Endothelial cell of umbilical vein (primary cell): ENCODE data around the gene ACAA1. TPM values are rescaled to one million over a fixed set of nuclear protein-coding genes. Genes with fewer than 3 reads are reported as not detected.

ENCODE experiments used
- BruUV-seq: library from RNA; stranded (reverse); fragments of 400-500 nt; replicated peaks from 2 replicates; lab custom pipeline; 2021; lab: Mats Ljungman, UMichigan
- CTCF ChIA-PET: fragments of 300-600, 350-600 bp; sonication (Branson Sonifier 250); formaldehyde crosslinking; loops from one replicate; lab custom pipeline; 2021; ENCODE audit warnings: antibody characterized with exemption, inconsistent platforms; lab: Charles Lee
- POLR2A ChIA-PET: fragments of 300-600, 350-600 bp; sonication (Branson Sonifier 250); formaldehyde crosslinking; loops from one replicate; lab custom pipeline; 2021; ENCODE audit warnings: antibody characterized with exemption, inconsistent platforms; lab: Charles Lee
- DNase-seq: peaks from one replicate; pipeline ENCODE4 v3.0.0-alpha.2; 2011; ENCODE audit warnings: low read depth, low spot score
- FAIRE-seq: peaks from 2 replicates; lab custom pipeline; 2011; peaks lifted over from hg19 to GRCh38; lab: Jason Lieb, UNC
- H2AFZ ChIP-seq: 2 replicates; pipeline ENCODE4 v1.6.0; 2012; ENCODE audit warnings: low read depth, low read length, control low read depth, inconsistent platforms
- H3K27ac ChIP-seq: 2 replicates; pipeline ENCODE4 v1.5.1; 2011; ENCODE audit warnings: low read depth, mild to moderate bottlenecking, control low read depth, low read length, moderate library complexity; ENCODE audit not compliant: insufficient read depth
- H3K27me3 ChIP-seq, 2 experiments: 2 replicates each; pipeline versions ENCODE4 v1.6.0 to v1.6.1; 2011; ENCODE audit warnings: low read length in 2 of 2, mixed read lengths in 1 of 2; ENCODE audit not compliant: control insufficient read depth in 2 of 2, insufficient read depth in 2 of 2
- H3K36me3 ChIP-seq, 2 experiments: 2 replicates in 1 of 2; 3 replicates in 1 of 2; pipeline ENCODE4 v1.5.1; 2011; ENCODE audit warnings: low read length in 2 of 2, mild to moderate bottlenecking in 1 of 2, moderate library complexity in 1 of 2; ENCODE audit not compliant: control insufficient read depth in 2 of 2, insufficient read depth in 2 of 2; ENCODE audit errors: extremely low read depth in 1 of 2
- H3K4me1 ChIP-seq: 3 replicates; pipeline ENCODE4 v1.5.1; 2011; ENCODE audit warnings: mild to moderate bottlenecking, low read length; ENCODE audit not compliant: control insufficient read depth, insufficient read depth; ENCODE audit errors: extremely low read depth
- H3K4me2 ChIP-seq: 2 replicates; pipeline ENCODE4 v1.6.1; 2011; ENCODE audit warnings: low read length, control low read depth, mixed read lengths; ENCODE audit not compliant: insufficient read depth
- H3K4me3 ChIP-seq, 3 experiments: fragments of 200-600 bp in 1 of 3; sonication (generic), shearing (Covaris generic) in 1 of 3; replicated peaks in 1 of 3; 2 replicates each; pipeline ENCODE4 v1.5.1; 2011 to 2016; ENCODE audit warnings: control low read depth in 3 of 3, low read length in 3 of 3, mild to moderate bottlenecking in 2 of 3, inconsistent platforms in 1 of 3, low read depth in 1 of 3, moderate library complexity in 1 of 3; ENCODE audit not compliant: insufficient read depth in 1 of 3
- H3K79me2 ChIP-seq: 2 replicates; pipeline ENCODE4 v1.6.0; 2012; ENCODE audit warnings: low read length, inconsistent platforms; ENCODE audit not compliant: control insufficient read depth, insufficient read depth
- H3K9ac ChIP-seq: replicated peaks from 2 replicates; pipeline ENCODE3; 2011; ENCODE audit warnings: low read length, control low read depth; ENCODE audit not compliant: insufficient read depth; ENCODE audit errors: extremely low read depth
- H3K9me1 ChIP-seq: replicated peaks from 3 replicates; pipeline ENCODE4 v1.6.0; 2011; ENCODE audit warnings: mild to moderate bottlenecking, low read length; ENCODE audit not compliant: control insufficient read depth, insufficient read depth; ENCODE audit errors: extremely low read depth
- H3K9me3 ChIP-seq: replicated peaks from 2 replicates; pipeline ENCODE4 v1.5.1; 2012; ENCODE audit warnings: low read length, inconsistent platforms; ENCODE audit not compliant: control insufficient read depth, insufficient read depth
- H4K20me1 ChIP-seq: replicated peaks from 2 replicates; pipeline ENCODE3; 2011; ENCODE audit warnings: mild to moderate bottlenecking, low read length; ENCODE audit not compliant: control insufficient read depth, insufficient read depth; ENCODE audit errors: extremely low read depth
- EZH2 ChIP-seq: IDR thresholded peaks from 2 replicates; pipeline ENCODE4 v1.6.1; 2012; ENCODE audit warnings: borderline replicate concordance, low read depth, mild to moderate bottlenecking, moderate library complexity, low read length, inconsistent platforms; ENCODE audit not compliant: severe bottlenecking
- GATA2 ChIP-seq: IDR thresholded peaks from 2 replicates; pipeline ENCODE4 v1.7.0; 2011; ENCODE audit warnings: low read depth, mild to moderate bottlenecking, moderate library complexity, mixed read lengths, low read length; ENCODE audit not compliant: insufficient read length, insufficient read depth
- JUN ChIP-seq: IDR thresholded peaks from 2 replicates; pipeline ENCODE4 v1.6.1; 2011; ENCODE audit warnings: borderline replicate concordance, low read depth; ENCODE audit not compliant: insufficient read length, insufficient read depth
- dilution Hi-C: fragments of 300-500 bp; cut with MboI; formaldehyde crosslinking; loops from one replicate; pipeline ENCODE4 v1.15.0; 2019; ENCODE audit warnings: low sequenced_read_pairs; ENCODE audit not compliant: extremely low pct_ligation_motif_present
- intact Hi-C: fragments of 100-400 bp; cut with micrococcal nuclease; formaldehyde crosslinking; loops from one replicate; pipeline ENCODE4 v1.10.0; 2022
- polyA plus RNA-seq, 4 experiments: library from polyadenylated mRNA; depleted of rRNA in 3 of 4; stranded (reverse) in 3 of 4; unstranded in 1 of 4; fragments of >200 nt; gene quantifications; 2 replicates each; pipeline versions ENCODE4 v1.2.1 to v1.2.3, GENCODE V29; 2011 to 2012; ENCODE audit warnings: missing spikeins in 1 of 4
- total RNA-seq: library from RNA; stranded (reverse); gene quantifications from 2 replicates; pipeline ENCODE4 v1.2.3, GENCODE V29; 2021
- TF ChIP-seq, protein P1 (sequence below), 2 donors: IDR thresholded peaks; 1 replicate in 1 of 2; 2 replicates in 1 of 2; pipeline ENCODE4 v1.5.1; 2011; ENCODE audit warnings: low read length in 2 of 2, mild to moderate bottlenecking in 2 of 2, moderate library complexity in 2 of 2, control low read depth in 1 of 2, inconsistent platforms in 1 of 2, low read depth in 1 of 2; ENCODE audit not compliant: insufficient read depth in 1 of 2; ENCODE audit errors: extremely low read depth in 1 of 2
- TF ChIP-seq, protein P2 (sequence below): IDR thresholded peaks from 2 replicates; pipeline ENCODE4 v1.6.1; 2011; ENCODE audit not compliant: insufficient read depth, insufficient read length

Gene ACAA1
- total and polyA plus RNA-seq, 2 donors (not counting 3 experiments of a cell fraction or from before 2014, with no cell fraction given) = 52.1 to 53.8 TPM

DNA sequence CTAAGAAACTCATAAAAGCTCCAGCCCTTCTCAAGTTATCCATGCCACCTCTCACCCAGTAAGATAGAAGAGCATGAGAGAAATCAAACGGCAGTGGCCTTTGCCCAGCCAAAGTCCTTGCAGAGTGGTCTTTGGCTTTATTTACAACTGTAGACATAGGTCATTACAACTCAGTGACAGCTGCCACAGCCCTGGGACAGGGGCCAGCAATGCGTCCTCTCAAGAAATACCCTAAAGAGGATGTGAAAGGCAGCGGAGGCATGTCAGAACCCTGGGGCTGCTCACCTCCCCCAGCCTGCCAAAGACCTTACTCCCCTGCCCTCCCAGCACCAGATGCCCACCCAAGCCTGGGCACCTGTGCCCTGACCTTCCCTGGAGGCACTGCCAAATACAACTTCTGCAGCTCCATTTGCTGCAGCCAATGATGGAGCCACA lies 6.3 kb downstream of the ACAA1 start:
- H3K79me2 ChIP-seq = peaks cover 1% of the 10 kb centered on the region
- no peak overlapping the region for H3K9ac ChIP-seq
- BruUV-seq = no TSS peak
- intact Hi-C loops (loop anchor here (10.0 kb wide), 2 partner anchors 276 to 524 kb away; no protein-coding TSS in a partner anchor), dilution Hi-C loops (no loop called here)
- ChIA-PET POLR2A (no interaction called here), CTCF (interaction anchor here (1.3 to 2.1 kb wide), 3 partner anchors 116 to 213 kb away, joined by 5 to 10 read pairs (median 8); no protein-coding TSS in a partner anchor)
- H3K4me3 ChIP-seq = no peak overlapping the region
- no peaks in the 10 kb centered on the region for H4K20me1 ChIP-seq
- DNase-seq (no peak), FAIRE-seq (no peak)
- no peaks in the 10 kb centered on the region for H3K27me3 ChIP-seq
- no peak overlapping the region for H3K27ac ChIP-seq
- H3K4me2 ChIP-seq = no peak overlapping the region
- peaks cover under 1% of the 10 kb centered on the region for H3K4me1 ChIP-seq
- H3K36me3 ChIP-seq = peaks cover 11 to 43% of the 10 kb centered on the region in 2 experiments
- H2AFZ ChIP-seq = no peak overlapping the region
- TF ChIP-seq EZH2 (no peak), GATA2 (no peak), JUN (no peak)
- TF ChIP-seq, protein P1, sequence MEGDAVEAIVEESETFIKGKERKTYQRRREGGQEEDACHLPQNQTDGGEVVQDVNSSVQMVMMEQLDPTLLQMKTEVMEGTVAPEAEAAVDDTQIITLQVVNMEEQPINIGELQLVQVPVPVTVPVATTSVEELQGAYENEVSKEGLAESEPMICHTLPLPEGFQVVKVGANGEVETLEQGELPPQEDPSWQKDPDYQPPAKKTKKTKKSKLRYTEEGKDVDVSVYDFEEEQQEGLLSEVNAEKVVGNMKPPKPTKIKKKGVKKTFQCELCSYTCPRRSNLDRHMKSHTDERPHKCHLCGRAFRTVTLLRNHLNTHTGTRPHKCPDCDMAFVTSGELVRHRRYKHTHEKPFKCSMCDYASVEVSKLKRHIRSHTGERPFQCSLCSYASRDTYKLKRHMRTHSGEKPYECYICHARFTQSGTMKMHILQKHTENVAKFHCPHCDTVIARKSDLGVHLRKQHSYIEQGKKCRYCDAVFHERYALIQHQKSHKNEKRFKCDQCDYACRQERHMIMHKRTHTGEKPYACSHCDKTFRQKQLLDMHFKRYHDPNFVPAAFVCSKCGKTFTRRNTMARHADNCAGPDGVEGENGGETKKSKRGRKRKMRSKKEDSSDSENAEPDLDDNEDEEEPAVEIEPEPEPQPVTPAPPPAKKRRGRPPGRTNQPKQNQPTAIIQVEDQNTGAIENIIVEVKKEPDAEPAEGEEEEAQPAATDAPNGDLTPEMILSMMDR (IDR thresholded peaks at IDR 0.05; ENCODE audit: extremely low read depth in 1 of 2, insufficient read depth in 1 of 2, low read depth in 1 of 2, low read length in 2 of 2) = no peak
- TF ChIP-seq, protein P2, sequence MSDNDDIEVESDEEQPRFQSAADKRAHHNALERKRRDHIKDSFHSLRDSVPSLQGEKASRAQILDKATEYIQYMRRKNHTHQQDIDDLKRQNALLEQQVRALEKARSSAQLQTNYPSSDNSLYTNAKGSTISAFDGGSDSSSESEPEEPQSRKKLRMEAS = no peak
- H3K9me3 ChIP-seq = no peaks in the 10 kb centered on the region
- no peaks in the 10 kb centered on the region for H3K9me1 ChIP-seq
